Measurements from ENCODE around the gene TFDP2.
"Not testable (repeated sequence)": the region's sequence is repeated elsewhere in the genome, so short reads cannot be mapped to it uniquely, and the experiment has no call there.

TFDP2 gene

DNA sequence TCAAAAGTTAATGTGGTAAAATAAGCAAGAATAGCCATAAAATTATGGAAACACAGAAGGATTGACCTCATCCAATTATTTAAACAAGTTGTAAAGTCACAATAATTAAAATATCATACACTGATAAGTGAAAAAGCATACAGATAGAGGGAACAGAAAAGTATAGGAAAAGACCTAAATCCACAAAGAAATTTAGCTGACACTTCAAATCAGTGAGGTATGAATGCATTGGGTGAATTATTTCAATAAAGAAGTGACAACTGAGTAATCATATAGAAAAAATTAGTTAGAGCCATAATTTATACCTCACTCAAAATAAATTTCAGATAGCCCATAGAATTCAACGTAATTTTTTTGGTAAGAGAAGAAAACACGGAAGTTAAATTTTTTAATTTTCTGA is 25.1 kb downstream of the TFDP2 start:
- no peak for DNase-seq

GRCh38 chr3:142120707-142121106 is 28.6 kb downstream of the TFDP2 start:
- DNase-seq: no peak

DNA sequence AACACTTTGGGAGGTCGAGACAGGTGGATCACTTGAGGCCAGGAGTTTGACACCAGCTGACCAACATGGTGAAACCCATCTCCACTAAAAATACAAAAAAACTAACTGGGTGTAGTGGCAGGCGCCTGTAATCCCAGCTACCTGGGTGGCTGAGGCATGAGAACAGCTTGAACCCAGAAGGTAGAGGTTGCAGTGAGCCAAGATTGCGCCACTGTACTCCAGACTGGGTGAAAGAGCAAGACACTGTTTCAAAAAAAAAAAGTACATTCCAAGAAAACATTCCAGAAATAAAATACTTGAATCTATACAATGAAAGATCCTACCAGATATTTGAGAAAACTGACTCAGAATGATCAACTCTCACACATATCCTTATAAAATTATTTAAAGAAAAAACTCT is 30.4 kb downstream of the TFDP2 start:
- no peak for DNase-seq

DNA sequence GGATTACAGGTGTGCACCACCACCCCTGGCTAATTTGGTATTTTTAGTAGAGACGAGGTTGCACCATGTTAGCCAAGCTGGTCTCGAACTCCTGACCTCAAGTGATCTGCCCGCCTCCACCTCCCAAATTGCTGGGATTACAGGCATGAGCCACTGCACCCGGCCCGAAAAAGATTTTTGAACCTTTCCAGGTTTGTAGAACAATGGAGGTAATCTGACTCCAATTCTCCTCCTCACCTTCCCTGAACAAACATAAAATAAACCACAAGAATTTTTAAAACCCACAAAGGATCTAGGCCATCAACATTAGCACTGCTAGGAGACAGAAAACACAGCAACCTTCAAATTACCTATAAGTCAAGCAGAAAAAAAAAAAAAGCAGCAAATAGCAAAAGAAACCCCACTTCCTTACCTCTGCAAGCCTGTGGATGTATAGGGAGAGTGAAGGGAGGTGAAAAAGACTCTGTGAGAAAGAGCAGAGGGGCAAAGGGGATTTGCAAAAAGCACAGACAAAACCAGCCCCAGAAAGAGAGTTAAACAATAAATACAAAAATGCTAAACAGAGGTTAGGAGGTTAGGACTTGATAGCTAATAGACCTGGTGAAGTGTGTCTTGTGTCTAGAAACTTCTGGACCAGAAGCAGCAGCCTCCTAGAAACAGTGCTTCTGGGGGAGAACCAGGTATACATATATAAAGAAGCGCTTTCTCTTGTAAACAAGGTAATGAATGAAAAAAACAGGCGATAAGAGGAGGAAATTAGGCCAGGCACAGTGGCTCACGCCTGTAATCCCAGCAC is 32.1 kb downstream of the TFDP2 start:
- DNase-seq: no peak

DNA sequence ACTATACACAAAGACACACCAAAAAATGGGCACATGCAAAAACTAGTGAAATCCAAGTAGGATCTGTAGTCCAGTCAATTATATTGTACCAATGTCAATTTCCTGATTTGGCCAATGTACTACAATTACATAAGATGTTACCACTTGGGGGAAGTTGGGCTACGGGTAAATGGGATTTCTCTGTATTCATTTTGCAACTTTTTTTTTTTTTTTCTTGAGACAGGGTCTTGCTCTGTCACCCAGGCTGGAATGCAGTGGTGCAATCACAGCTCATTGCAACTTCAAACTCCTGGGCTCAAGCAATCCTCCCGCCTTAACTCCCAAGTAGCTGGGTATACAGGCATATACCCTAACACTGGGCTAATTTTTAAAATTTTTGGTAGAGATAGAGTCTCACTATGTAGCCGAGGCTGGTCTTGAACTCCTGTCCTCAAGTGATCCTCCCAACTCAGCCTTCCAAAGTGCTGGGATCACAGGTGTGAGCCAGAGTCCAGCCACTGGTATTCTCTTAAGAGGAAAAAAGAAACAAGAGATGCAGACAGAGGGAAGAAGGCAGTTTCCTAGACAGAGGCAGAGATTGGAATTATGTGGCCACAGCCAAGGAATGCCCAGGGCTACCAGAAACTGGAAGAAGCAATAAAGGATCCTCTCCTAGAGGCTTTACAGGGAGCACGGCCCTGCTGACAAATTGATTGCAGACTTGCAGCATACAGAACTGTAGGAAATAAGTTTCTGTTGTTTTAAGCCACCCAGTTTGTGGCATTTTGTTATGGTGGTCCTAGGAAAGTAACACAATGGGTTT is 33.3 kb downstream of the TFDP2 start:
- DNase-seq: no peak

DNA sequence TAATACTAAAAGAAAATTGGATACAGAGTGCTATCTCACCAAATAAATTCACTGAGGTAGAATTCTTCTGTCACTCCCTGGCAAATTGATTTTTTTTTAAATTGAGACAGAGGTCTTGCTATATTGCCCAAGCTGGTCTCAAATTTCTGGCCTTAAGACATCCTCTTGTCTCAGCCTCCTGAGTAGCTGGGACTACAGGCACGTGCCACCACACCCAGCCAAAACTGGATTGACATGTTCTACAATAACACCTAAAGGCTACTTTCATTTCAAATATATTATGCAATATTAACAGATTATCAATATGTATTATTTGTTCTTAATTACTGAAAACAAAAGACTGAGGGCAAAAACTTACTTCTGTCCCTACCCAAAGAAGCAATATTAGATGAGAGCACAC is 36.7 kb downstream of the TFDP2 start:
- no peak for DNase-seq

DNA sequence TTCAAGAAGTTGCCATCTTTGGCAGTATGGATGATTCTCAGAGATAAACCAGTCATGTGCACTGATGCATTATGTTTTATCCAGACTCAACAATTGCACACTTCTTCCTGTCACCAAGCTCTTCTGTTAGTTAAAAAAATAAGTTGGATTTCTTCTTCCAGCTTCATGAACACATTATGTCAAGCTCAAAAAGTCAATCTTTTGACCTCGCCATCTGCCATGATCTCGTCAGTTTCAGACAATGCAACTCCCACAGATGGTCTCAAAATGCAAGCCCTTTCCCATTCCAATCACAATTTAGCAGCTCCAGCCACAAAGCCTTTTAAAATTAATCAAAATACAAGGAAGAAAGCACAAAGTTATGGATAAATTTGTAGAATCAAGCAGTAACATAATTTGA is 42.8 kb downstream of the TFDP2 start:
- DNase-seq: no peak

- DNase-seq: no peak
Observed at GRCh38 chr3:142105991-142106390, 43.4 kb downstream of the TFDP2 start.

DNA sequence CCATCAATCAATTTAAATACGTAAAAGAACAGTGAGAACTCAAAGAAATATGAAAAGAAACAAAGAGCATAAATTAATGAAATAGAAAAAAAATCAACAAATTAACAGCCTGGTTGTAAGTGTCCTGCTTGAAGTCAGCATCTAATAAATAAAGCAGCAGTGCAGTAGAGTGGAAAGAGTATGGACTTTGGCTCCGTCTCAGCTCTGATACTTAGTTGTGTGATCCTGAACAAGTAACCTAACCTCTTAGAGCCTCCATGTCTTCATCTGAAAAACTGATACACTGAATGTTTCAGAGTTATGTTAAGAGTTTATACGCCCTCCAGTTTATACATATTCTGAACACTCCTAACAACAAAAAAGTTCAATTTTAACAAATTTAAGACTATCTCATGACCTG is 44.6 kb downstream of the TFDP2 start:
- DNase-seq: no peak

DNA sequence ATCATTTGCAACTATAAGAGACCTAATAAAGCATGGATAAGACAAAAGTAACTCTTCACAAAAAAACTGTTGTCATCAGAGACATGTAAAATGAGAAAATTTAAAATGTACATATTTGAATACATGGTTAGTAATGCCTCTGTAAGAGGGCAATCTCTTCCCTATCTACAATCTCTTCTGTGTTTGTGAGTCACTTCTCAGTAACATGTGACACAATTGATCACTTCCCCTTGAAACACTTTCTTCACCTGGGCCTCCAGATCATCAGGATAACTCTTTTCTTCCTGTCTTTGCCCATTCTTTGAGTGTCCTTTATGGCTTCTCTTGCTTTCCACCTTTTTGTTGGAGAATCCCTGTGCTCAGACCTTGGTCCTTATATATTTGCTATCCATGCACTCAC is 50.4 kb downstream of the TFDP2 start:
- peak; percentile 13 for DNase-seq

- no peak for DNase-seq
Observed at GRCh38 chr3:142097099-142097843, 52.1 kb downstream of the TFDP2 start.

DNA sequence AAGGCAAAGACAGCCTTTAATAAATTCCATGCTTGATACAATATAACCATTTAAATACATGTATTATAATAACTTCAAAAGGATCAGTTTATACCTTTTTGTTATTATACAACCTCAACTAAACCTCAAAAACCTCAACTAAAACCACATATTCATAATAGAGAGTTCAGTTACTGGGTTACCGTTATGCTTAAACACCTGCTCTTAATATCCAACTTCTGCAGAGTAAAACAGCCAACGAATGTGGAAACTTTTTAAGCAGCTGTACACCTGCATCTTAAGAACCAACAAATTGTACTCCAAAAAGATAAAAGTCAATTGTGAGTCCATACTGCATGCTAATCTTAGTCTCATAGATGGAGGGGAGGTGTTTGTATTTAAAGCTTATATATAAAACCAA is 53.5 kb downstream of the TFDP2 start:
- DNase-seq: no peak

DNA sequence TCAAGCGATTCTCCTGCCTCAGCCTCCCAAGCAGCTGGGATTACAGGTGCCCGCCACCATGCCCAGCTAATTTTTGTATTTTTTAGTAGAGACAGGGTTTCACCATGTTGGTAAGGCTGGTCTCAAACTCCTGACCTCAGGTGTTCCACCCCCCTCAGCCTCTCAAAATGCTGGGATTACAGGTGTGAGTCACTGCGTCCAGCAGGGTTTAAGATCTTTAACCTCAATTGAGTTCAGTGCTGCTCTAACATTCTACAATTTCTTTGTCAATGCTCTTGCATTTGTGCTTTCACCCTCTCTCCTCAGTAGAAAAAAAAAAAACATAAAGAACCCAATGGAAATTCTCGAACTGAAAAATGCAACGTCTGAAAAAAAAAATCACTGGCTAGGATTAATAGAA is 60.4 kb downstream of the TFDP2 start:
- DNase-seq: not testable (repeated sequence)

DNA sequence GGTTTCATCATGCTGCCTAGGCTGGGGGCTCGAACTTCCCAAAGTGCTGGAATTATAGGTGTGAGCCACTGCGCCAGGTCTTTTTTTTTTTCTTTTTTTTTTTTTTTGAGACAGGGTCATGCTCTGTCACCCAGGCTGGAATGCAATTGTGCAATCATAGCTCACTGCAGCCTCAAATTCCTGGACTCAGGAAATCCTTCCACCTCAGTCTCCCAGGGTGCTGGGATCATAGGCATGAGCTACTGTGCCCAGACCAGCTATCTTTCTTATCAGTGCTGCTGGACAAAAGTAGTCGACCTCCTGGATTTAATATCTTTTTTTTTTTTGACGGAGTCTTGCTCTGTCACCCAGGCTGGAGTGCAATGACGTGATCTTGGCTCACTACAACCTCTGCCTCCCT is 60.8 kb downstream of the TFDP2 start:
- no peak for DNase-seq

- no peak for DNase-seq
Observed at GRCh38 chr3:142087676-142088075, 61.7 kb downstream of the TFDP2 start.

- no peak for DNase-seq
Observed at GRCh38 chr3:142086581-142087090, 62.7 kb downstream of the TFDP2 start.

DNA sequence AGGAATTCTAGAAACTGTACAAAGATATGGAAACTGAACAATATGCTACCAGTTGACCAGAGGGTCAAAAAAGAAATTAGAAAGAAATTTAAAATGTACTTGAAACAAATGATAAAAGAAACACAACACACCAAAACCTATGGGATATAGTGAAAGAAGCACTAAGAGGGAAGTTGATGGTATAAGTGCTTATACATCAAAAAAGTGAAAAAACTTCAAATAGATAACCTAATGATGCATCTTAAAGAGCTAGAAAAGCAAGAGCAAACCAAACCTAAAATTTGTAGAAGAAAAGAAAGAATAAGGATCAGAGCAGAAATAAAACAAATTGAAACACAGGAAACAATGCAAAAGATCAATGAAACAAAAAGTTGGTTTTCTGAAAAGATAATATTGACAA is 68.2 kb downstream of the TFDP2 start:
- no peak for DNase-seq

DNA sequence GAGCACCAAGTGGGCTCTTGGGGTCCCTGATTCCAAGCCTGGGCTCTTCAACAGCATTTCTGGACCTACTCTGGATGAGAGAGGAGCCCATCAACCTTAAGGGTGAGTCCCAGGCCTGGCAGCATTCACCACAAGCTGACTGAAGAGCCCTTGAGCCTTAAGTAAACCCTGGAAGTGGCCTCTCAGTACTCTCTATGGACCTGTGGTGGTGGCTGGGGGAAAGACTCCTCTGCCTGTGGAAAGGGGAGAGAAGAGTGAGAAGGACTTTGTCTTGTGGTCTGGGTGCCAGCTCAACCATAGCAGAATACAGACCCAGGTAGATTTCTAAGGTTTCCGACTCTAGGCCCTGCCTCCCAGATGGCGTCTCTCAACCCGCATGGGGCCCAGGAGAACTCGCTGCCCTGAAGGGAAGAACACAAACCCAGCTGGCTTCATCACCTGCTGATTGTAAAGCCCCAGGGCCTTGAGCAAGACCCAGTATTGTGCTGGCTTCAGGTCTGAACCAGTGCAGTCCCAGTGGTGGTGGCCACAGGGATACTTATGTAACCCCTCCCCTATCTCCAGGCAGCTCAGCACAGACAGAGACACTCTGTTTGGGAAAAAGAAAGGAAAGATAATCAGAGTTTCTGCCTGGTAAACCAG is 71.4 kb downstream of the TFDP2 start:
- no peak for DNase-seq

- DNase-seq: no peak
Observed at GRCh38 chr3:142077155-142077858, 72.0 kb downstream of the TFDP2 start.

GRCh38 chr3:142075656-142076055 is 73.7 kb downstream of the TFDP2 start:
- not testable (repeated sequence) for DNase-seq

DNA sequence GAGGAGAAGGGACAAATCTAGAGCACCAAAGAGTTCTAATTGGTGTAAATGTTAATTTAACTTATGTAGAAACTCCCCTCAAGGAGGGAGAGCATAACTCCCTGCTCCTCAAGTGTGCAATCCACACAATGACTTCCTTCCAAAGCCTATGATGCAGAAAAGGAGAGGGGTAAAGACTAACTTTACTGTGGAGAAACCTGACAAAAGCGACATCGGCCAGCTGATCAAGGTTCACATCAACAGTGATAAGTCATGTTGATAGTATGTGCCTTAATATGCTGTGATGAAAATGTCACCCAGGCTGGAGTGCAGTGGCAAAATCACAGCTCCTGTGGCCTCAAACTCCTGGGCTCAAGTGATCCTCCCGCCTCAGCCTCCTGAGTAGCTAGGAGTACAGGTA is 76.5 kb downstream of the TFDP2 start:
- DNase-seq: no peak

GRCh38 chr3:142065932-142066331 is 83.4 kb downstream of the TFDP2 start:
- no peak for DNase-seq

Data from activated CD4-positive, alpha-beta T cell treated with anti-CD3 and anti-CD28 coated beads, Interleukin-10, Interleukin-2, amounts not matched to agents 100 ng/mL and 50 ng/mL, durations not matched to agents 16 hours and 8 hours (primary cell).